Inflammatory macrophage (primary cell): ENCODE data around the gene CPA1.

Source experiments
- DNase-seq, 2 donors: peaks; one replicate each; pipeline ENCODE4 v3.0.0-alpha.2; 2020 to 2022
- total RNA-seq, 18 experiments: gene quantifications; one replicate each; lab custom pipeline; 2026; ENCODE audit warnings: mixed read lengths in 6 of 18, inconsistent platforms in 2 of 18; lab: John Stamatoyannopoulos, UW

The CPA1 gene
- total RNA-seq: 0 to 0.05 (median 0) reads per million in 18 experiments

DNA sequence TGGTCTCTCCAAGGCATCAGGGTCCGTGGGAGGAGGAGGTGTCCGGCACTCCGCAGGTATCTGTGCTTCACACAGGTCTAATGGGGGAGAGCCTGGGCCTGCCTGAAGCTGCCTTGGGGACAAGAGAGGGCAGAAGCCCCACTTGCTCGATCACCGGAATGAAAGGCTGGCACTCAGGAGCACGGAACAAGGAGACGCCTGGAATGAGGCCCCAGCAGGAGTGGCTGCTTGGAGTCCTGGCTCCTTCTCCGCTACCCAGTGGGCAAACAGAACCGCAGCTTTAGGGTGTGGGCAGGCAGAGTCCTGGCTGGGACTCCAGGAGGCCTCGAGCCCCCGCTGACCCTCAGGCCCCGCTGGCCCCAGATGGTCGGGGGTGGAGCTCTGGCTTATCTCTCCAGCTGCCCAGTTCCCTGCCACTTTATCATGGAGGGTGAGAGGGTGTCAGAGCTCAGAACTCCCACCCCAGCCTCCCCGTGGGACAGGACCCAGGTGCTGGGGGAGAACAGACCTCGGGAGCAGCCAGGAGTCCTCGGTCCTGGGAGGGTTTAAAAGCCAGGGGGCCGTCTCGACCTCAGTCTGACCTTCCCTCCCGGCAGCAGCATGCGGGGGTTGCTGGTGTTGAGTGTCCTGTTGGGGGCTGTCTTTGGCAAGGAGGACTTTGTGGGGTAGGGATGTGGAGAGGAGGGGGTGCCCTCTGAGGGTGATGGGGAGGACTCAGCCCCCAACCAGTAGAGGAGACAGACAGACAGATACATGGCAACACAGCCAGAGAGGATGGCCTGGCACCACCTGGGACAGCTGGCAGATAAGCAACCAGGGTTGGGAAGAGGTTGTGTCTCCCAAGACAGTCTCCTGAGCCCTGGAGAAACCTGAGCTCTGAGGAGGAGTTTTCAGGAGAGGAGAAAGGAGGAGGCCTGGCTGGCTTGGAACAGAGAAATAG, at the start of gene CPA1:
TSS of gene CPA1 (plus strand) at position 574 of the 940 bp plus-strand sequence. CDS start at position 601, 27 bp downstream.
- DNase-seq: no peak

DNA sequence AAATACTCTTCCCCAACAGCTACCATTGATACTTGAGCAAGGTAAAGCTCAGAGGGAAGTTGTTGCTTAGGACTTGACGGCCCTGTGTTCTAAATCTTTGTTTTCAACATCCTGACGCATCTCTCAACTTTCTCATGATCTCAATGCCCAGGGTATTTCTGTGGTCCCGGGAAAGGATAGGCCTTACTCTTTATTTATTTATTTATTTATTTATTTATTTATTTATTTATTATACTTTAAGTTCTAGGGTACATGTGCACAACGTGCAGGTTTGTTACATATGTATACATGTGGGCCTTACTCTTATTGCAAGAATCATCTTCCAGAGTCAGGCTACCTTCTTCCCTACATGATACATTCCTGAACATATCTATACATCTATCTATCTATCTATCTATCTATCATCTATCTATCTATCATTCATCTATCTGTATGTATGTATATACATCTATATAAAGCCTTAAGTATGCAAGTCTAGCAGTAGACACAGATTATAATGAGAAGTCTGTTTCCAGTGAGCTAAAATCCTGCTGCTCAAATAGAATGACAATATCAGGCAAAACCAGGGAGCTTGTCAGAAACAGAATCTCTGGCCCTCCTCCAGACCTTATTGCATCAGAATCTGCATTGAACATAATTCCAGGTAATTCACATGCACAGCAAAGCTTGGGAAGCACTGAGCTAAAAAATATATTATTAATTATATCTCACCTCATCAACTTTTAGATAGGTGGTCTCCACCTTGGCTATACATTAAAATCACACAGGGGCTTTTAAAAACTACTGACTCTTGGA, 47.8 kb upstream of the CPA1 start:
- DNase-seq: no peak

DNA sequence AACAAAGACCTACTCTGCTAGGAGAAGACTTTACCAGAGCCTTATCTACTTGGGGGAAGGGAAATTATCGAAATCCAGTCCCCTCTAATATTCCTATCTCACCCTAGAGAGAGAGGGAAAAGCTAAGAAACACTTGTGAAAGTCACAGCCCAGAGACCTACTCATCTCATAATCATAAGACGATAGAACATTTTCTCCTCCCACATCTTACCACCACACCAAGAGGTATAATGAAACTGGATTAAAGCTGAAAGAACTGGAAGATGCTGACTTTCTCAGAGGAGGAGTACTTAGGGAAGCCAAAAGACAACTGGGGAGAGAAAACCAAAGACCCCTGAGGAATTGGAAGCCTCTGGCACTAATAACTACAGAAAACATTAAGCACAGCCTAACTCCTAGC, 46.5 kb upstream of the CPA1 start:
- DNase-seq: no peak

DNA sequence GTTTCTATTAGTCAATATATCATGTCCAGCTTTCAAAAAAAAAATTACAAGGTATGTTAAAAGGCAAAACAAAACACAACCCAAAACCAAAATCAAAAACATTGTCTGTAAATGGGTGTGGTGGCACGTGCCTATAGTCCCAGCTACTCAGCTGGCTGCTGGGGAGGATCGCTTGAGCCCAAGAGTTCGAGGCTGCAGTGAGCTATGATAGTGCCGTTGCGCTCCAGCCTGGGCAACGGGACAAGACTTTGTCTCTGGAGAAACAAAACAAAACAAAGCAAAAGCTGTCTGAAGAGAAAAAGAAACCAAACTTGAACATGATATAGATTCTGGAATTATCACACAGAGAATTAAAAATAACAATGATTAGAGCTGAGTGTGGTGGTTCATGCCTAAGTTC, 46.0 kb upstream of the CPA1 start:
- no peak for DNase-seq

DNA sequence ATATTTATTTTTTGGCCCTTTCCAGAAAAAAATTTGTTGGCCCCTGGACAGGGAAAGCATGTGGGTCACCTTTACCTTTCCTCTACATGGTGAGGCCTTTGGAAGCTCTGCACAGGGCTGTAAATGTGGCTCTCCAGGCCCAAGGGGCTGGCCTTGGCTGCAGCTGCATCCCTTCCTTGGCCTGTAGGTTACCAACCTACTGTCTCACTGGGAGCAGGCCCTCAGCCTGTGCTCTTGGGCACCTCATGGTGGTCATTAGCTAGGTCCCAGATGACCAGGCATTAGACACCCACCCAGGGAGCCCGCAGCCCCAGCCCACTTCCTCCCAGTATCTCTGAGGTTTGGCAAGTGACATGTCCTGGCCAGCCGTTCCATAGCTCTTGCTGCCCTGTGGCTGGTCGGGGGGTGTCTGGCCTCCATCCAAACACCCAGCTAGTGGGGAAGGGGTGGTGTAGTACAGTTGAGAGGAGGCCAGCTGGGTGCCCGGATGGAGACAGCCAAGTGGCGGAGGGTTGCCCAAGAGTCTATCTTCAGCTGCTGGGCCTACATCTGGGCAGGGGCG, 42.8 kb upstream of the CPA1 start:
- DNase-seq: no peak

DNA sequence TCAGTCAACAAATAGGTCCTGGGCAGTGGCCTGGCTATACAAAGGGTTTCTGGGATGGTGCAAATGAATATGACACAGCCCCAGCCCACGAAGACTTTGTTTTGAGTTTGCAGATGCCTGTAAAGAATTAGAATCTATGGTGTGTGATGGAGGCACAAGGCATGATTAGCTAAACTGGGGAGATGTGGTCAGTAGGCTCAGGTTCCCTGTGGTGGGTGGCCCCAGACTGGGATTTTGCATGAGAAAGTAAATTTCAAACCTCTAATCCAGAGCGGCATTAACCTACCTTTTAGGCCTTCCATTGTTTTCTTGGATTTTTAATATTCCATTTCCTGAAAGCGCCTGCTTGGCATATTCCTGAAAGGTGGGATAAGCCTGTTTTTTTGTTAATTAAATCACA, 42.1 kb upstream of the CPA1 start:
- DNase-seq: no peak

DNA sequence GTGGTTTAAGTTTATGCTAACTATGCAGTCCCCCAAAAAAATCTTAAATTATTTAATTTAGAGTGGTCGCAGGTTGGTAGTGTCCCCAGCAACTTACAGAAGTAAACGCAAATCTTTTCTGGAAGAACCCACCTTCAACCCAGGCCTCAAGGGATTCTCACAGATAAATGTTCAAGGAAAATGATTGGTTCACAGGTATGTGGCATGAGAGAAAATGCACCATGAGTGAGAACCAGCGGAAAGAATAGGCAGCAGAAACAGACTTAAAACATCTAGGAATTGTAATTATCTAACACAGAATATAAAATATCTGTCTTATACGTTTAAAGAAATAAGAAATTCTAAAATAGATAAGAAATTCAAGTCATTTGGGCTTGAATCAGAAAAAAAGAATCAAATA, 38.4 kb upstream of the CPA1 start:
- DNase-seq: no peak

DNA sequence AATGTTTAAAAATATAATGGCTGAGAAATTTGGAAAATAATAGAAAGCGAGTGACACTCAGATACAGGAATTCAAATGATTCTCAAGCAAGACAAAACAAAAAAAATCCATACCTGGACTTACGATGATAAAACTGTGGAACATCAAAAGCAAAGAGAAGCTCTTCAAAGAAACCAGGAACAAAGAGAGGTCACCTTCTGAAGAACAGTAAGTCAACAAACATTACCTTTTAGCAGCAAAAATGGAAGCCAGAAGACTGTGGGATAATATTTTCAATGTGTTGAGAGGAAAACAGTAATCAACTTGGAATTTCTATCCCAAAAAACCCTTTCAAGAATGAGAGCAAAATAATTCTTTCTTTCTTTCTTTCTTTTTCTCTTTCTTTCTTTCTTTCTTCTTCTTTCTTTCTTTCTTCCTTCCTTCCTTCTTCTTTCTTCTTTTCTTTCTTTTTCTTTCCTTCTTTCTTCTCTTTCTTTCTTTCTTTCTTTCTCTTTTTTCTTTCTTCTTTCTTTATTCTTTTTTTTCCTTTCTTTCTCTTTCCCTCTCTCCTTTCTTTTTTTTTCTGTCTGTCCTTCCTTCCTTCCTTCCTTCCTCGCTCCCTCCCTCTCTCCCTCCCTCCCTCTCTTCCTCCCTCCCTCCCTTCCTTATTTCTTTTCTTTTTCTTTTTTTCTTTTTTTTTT, 37.5 kb upstream of the CPA1 start:
- no peak for DNase-seq

DNA sequence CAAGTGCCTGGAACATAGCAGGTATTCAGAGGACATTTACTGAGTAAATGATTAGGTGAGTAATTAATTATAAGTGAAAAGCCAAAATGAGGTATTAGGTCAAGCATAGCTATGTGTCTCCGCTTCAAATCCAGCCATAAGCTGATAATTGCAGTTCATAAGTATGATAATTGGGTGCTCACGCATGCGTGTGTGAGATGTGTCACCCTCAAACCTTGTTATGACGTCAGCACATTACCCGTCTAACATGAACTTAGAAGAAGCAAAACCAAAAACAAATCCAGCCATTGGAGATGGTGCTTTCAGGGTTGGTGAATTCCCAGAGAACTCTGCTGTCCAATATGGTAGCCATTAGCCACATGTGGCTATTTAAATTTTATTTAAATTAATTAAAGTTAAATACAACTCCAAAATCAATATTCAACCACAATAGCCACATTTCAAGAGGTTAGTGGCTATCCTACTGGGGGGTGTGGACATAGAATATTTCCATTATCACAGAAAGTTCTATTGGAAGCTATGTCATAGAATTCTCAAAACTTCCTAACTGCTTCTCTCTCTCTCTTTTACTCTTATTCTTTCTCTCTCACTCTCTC, 35.9 kb upstream of the CPA1 start, which contains the start of gene CPA5:
TSS of gene CPA5 (plus strand) at position 546 of the 596 bp plus-strand sequence. CDS start 1,670 bp downstream, outside the sequence.
- no peak for DNase-seq

DNA sequence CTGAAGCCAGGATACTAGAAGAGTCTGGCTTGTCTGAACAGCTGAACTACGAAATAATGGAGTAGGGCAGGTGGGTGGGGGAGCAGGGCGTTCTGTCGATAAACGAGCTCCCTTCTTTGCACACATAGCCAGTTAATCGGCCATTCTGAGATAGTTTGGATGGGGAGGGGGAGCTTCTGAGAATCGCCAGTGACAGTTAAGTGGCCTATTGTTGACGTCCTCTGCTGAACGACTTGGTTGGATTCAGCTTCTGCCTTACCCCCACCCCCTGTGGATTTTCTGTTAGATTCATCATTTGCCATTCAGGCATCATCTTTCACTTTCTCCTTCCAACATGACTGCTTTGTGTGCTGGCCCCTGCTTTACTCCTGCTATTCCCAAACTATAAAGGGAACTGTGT, 35.2 kb upstream of the CPA1 start:
- no peak for DNase-seq

DNA sequence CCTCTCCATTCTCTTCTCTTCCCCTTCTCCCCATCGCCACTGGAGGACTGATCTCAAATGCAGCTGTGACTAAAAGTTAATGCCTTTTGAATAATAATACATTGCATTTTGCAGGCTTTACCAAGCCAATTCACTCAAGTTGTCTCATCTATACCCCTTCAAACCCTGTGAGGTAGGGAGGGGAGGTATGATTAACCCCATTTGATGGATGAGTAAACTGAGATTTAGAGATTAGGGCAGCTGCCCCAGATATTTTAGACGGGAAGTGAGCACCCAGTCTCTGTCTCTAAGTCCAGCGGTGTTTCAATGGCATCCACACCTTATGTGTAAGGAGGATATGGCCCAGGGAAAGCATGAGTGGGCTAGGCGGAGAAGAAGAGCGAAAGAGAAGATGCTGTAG, 34.6 kb upstream of the CPA1 start:
- DNase-seq: no peak

DNA sequence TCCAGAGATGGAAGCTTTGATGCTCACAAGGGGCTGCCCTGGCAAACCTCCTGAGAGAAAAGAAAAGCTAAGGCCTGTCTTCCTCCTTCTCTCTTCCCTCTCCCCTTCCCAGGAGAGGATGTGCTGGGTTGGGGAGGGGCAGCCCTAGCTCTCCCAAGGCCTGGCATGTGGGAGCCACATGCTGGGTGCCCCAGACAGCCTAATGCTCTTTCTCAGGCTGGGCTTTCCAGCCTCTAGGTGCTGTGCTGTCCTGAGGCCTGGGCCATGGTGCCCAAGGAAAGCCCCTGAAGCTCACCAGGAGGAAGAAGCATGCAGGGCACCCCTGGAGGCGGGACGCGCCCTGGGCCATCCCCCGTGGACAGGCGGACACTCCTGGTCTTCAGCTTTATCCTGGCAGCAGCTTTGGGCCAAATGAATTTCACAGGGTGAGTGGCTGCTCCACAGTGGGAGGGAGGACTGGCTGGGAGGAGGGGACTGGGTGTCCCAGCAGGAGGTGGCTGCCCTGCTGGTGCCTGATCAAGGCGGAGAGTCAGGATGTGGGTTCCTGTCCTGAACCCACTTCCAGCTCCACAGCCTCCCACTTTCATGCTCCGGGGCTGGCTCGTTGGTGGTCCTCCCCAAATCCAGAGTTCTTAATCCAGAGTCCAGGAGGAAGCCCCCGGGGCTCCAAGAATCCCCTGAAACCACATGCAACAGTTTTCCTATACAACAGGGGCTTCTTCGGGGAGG, 34.0 kb upstream of the CPA1 start:
- no peak for DNase-seq

DNA sequence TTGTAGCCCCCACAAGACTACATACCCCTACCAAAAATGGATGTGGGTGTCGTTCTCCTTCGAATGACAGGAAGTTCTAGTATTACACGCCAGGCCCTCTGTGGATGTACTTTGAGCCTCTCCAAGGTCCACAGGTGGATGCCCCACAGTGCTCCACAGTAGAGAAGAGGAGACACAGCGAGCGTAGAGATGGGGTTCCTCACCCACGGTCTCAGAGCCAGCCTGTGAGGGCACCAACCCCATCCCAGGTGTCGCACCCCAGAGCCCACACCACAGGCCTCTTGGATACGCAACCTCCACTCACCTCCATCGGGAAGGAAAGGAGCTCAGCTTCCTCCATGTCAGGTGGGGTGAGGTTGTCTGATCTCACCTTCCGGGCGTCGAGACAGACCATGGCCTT, 33.4 kb upstream of the CPA1 start:
- DNase-seq: no peak

DNA sequence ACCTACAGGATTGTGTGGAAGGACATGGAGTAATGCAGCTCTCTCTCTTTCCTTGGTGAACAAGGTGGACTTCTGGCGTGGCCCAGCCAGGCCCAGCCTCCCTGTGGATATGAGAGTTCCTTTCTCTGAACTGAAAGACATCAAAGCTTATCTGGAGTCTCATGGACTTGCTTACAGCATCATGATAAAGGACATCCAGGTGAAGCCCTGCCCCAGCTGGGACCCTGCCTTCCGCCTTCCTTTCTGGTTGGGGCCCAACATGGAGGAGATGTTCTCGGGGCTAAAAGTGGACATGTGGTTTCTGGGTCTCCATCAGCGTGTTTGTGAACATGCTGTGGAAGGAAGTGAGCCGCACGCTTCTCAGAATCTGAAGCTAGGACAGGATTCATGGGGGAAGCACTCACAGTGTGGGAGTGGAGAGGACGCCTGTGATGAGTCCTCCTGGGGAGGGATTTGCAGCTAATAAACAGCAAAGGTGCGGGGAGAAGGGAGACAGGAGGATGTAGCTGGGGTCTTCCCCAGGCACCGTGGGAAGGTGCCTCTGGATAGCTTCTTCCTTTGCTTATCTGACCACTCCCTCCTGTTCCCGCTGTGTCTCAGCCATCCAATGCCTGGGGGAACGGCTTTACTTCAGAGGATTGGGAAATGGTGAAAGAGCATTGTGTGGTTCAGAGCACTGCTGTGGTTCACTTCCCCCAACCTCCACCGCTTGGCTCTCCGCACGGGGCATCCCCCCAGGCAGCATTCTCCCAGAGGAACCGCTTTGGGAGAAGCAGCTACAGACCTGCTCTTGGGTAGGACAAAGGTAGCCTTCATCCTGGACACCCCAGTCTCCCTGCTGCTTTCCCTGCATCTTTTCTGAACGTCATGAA, 30.1 kb upstream of the CPA1 start:
- DNase-seq: peak; percentile 8 to 44

DNA sequence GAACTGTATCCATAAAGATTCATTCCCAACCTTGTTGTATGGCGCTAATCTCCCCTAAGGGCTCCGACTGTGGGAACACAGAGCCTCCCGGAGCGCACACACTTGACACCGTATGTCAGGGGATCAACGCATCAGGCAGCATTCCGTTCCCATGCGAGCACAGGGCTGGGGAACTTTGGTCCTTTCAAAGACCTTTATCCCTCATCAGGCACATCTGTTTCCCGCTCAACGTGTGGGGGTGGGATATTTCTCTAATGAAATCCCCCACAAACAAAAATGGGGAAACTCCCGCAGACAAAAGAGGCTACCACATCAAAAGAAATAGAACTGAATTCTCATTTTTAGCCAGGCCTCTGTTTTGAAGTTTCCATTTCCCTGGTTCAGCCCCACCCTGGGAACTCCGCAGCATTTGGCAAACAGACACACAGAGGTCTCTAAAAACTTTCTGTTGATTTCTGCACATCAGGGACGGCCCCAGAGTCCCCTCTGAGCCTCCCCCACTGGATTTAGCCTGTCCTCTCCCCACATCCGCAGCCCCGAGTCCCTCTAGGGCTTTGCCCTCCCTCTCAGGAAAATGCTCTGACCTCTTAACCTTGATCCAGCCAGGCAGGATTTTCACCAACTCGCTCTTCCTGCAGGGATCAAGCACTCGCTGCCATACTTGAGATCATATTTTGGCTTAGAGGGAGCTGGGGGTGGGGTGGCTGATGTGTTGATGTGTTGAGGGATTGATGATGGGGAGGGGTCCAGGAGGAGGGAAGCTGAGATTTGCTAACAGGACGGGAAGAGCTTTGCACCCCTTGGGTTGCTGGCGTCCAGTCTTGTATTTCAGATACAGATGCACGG, 29.1 kb upstream of the CPA1 start:
- DNase-seq: no peak

DNA sequence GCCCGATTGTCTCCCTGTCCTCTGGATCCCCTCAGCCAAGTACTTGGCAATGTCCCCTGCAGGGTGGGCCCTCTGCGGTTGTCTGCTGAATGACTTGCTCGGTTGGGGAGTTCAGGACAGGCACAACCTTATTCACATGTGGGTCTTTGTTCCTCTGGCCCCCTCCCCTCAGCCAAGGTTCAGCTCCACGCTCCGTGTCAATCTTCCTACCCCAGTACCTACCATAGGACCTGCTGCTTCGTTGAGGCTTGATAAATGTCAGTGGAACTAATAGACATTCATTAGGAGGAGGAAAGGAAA, 28.6 kb upstream of the CPA1 start:
- DNase-seq: no peak

DNA sequence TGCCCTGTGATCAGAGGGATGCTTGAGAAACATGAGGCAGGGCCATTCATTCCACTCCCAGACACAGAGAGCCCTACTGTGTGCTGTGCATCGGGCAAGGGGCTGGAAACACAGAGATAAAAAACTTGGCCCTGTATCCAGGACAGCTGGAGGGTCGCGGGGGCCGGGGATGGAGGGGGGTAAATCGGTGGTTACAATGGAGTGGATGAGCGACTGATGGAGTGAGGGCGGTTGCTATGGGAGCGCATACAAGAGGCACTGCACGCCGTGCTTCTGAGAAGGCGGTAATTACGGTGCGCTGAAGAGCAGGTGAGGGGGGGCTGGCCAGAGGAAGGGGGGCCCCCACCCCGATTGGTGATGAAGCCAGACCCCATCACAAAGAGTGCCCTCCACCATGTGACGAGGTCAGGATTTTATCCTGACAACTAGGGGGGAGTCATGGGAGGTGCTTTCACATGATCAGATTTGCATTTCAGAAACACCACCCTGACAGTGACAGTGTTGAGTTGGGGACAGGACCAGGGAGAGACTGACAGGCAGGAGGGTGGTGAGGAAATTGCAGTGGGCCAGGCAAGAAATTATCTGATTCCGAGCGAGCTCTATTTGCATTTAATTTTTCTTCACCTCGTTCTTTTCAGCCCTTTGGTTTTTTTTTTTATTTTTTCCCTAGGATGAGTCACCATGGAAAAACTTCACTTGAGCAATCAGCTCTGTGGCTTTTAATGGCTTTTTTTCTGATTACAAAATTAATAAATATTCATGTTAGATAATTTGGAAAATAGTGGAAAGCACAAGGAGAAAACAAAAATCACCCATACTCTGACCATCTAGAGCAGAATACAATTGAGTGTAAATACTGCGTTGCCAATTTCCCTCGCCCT, 27.9 kb upstream of the CPA1 start:
- DNase-seq: no peak

DNA sequence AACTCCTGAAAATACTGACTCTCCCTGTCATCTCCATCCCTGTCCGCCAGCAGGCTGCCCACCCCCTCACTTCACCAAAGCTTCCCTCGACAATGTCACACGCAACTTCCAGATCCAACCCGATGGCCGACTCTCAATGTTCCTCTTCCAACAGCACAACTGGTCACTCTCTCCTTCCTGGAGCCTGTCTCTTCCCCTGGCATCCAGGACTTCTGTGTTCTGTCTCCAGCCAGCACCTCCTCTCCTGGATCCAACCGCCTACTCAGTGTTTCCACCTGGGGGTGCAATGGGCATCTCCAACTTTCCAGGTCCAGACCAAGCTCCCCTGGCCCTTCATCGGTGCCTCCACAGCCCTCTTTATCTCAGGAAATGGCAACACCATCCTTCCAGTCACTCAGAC, 27.1 kb upstream of the CPA1 start:
- DNase-seq: no peak
